ENCODE results near the gene SLC9A9.
"Not testable (repeated sequence)": the region's sequence is repeated elsewhere in the genome, so short reads cannot be mapped to it uniquely, and the experiment has no call there.

The SLC9A9 gene

GRCh38 chr3:143306407-143306806 is 541.9 kb downstream of the SLC9A9 start:
- no peak for DNase-seq

DNA sequence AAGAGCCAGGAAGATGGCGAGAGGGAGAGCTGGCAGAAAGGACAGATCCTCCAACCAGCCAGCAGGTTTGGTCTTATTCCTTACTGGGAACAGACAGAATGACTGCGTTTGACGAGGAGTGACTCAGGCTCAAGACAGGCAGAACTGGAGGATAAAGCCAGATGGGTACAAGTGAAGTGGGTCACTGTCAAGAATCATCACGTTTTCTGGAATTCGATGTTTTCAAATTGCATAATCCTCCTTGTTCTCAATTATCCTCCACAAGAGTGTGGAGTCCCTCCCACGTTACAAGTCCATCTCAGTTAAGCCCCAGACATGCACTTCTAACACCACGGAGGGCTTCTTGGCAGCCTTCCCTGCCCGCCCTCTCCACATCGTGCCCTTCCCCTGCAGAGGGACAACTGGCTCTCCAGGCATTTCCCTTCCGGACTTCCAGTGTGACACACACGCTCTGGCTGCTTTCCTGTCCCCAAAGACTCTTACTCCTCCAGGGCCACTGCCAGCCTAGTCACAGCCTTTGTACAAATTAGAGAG is 545.6 kb downstream of the SLC9A9 start:
- no peak for DNase-seq

DNA sequence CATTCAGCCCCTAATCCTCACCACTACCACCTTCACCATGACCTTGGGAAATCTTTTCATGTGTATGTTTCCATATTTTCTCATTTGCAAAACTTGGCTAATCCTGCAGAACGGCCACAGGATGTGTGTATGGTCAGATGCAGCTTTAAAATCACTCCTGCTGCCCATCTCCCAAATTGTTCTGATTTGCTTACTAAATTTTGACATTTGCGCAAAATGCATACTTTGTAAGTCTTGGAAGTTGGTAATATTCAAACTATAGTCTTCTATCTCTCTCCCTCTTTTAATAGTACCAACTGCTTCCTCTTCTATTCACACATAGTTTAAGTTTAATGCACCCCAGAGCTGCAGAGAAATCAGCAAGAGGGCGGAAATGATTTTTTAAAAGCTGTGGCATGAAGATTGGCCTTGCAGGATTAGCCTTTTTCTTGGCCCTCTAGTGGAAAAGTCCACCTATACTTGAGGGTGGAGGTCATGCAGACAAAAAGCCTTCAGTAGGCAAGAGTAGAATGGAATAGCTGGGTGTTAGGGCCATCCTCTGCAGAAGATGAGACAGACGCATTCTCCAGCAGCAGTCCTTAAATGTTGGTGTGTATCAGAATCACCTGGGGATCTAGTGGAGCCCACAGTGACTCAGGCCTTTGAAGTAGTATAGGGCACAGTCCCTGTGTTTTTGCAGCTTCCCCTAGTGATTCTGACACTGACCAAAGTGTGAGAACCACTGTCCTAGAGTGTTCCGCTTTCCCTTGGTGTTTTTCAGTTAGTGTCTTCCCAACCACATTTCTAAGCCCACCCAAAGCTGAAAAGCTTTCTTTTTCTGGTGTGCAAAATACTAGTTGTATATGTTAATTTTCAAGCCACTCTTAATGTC is 547.0 kb downstream of the SLC9A9 start:
- DNase-seq: no peak

- no peak for DNase-seq
Measured at GRCh38 chr3:143298886-143299535, 549.3 kb downstream of the SLC9A9 start.

DNA sequence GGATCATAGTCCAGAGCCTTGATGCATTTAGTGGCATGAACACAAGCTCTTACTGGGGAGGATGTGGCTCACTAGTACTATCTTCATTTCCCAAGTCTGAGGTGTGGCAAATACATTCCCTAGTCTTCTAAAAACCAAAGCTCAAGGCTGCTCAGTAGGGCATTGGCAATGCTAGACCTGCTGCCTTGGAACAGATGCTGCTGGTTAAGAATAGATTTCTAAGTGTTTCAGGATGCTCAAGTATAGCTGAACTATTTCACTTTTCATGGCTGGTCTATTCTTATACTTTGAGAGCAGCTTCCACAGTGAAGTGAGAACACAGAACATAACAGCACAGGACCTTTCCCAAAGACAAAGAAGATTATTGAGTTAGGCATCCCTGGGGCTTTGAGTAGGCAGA is 549.9 kb downstream of the SLC9A9 start:
- DNase-seq: no peak

DNA sequence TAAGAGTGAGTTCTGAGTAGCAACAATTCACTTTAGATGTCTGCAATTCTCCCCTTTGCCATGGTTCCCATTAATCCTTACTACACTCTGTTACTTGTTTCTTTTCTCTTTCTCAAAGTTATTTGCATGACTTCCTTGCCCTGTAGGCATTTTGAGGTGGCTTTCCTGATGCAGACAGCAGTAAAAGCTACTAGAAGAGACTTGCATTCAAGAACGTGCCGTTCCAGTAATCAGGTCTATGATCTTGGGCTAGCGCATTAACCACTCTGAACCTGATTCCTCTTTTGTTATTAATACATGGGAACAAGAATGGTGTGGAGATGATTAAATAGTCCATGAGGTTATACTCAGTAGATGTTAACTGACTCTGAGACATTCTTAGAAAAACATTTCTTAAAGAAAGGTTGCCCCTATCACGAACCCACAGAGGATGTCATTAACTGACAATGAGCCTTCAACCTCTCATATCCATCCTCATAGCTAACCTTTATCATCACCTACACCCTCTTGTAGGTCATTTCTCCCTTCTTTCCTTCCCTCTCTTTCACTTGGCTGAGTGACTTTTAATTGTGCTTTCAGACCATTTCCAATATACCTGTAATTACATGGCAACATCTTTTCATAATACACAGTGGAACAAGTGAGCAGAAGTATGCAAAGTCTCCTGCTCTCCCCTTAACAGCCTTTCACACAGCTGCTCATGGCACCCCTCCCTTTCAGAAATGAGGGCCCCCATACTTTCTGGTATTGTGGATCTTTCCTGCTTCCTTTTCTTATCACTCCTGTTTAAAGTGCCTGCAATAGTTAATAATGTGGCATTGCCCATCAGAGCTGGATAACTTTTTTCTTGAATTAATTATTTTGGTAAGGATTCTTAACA is 552.8 kb downstream of the SLC9A9 start:
- no peak for DNase-seq

DNA sequence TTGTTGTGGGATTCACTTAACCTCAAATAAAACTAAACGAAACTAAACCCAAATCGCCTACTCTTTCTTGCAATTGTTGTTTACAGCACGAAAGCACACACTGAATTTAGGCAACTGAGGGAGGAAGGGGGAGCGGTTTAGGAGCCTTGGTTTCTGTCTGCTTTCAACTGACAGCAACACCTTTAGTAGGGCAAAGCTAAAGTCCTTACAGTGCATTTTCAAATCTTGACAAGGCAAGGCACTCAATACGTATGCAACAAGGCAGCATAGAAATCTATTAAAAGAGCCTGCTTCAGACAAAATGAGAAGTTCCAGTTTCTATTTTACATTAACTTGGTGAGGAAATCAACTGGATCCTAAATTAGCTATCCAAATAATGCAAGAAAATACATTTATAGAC is 554.1 kb downstream of the SLC9A9 start:
- no peak for DNase-seq

DNA sequence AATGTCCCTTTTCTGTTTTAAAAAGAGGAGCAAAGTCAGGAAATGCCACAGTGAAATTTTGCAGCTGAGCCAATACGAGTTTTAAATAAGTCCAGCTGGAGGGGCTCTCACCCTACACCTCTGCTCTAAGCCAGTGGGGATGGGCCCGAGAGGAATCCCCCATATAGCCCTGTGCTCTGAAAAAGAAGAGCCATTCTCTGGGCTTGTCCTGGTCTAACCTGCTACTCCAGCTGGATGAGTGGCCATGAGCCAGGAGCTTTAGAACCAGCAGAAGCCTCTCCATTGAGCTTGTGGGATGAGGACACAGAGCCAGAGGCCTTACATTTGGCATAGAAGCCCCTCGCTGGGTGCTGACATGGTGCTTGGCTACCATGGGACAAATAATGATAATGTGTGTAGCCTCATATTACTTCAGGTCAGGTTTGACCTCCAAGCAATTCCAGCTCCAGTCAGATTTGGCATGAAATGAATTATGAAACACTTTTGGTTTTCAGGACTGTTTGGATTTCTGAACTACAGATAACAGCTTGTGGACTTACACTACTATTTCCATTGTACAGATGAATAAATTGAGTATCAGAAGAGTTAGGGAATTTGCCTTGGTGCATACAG is 556.3 kb downstream of the SLC9A9 start:
- no peak for DNase-seq

DNA sequence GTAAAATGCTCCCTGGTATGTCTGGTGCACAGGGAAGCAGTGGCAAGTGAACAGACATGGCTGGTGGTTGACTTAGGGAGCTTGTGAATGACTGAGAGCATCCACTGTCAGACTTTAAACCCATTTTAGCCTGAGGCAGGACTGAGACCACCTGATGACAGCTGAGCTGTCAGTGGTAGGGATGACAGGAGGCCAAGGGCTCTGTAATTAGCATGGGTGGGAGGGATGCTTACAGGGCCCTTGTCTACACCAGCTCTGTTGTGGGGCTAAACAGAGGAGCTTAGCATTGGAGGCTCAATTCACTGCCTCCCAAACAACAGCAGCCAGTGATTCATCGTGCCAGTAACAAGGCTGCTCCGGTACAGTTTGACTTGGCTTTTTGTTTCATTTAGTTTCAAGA is 559.3 kb downstream of the SLC9A9 start:
- DNase-seq: no peak

- DNase-seq: no peak
Measured at GRCh38 chr3:143287403-143287802, 560.9 kb downstream of the SLC9A9 start.

DNA sequence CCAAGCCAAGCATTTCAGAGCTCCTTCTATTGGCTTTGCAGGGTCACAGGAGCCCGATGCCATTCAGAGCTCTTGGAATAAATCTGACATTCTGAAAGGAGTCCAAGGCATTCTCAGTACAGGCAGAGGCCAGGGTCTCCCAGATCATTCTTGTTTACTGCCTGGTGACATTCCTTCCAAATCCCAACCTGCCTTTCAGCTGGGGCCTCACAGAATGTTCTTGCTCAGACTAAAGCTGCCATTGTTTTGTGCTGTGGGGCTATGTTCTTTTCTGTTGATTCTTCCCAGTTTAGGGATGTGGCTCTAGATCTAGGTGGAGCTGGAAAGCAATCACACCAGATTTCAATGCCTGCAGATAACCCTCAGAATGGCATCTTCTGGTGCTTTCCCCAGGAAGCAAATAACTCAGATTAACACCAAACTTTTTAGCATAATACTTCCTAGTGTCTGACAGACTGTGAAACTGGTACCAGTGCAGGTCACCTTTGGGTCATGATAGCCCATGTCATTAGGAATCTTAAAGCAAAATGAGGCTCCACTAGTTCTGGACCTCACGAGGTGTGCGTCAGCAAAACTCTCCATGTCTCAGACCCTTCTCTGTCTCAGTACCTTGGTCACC is 561.8 kb downstream of the SLC9A9 start:
- DNase-seq: no peak

GRCh38 chr3:143283432-143284128 is 564.7 kb downstream of the SLC9A9 start:
- DNase-seq: no peak

GRCh38 chr3:143280984-143281383 is 567.3 kb downstream of the SLC9A9 start:
- no peak for DNase-seq

DNA sequence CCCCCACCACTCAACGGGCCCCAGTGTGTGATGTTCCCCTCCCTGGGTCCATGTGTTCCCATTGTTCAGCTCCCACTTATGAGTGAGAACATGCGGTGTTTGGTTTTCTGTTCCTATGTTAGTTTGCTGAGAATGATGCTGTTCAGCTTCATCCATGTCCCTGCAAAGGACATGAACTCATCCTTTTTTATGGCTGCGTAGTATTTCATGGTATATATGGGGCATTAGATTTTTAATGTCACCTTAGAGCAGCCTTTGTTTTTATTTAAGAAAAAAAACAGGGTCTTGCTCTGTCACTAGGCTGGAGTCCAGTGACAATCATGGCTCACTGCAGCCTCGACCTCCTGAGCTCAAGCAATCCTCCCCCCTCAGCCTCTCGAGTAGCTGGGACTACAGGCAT is 568.7 kb downstream of the SLC9A9 start:
- not testable (repeated sequence) for DNase-seq

DNA sequence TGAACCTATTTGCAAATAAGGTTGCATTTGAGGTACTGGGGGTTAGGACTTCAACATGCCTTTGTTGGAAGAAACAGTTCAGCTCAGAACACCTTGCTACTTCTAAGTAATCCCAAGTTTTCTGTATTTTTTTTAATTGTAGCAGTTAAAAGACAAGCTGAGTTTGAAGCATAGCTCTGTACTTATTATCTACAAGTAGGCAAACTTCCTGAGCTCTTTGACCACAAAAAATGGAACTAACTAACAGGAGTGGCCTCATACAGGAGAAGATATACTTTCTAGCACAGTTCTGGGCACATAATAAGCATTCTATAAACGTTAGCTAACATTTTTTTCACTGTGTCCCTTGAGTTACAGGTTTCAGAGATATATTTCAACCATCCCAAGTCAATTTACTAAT is 569.5 kb downstream of the SLC9A9 start:
- DNase-seq: no peak

GRCh38 chr3:143277531-143277930 is 570.7 kb downstream of the SLC9A9 start:
- no peak for DNase-seq

- DNase-seq: no peak
Measured at GRCh38 chr3:143276592-143276991, 571.7 kb downstream of the SLC9A9 start.

DNA sequence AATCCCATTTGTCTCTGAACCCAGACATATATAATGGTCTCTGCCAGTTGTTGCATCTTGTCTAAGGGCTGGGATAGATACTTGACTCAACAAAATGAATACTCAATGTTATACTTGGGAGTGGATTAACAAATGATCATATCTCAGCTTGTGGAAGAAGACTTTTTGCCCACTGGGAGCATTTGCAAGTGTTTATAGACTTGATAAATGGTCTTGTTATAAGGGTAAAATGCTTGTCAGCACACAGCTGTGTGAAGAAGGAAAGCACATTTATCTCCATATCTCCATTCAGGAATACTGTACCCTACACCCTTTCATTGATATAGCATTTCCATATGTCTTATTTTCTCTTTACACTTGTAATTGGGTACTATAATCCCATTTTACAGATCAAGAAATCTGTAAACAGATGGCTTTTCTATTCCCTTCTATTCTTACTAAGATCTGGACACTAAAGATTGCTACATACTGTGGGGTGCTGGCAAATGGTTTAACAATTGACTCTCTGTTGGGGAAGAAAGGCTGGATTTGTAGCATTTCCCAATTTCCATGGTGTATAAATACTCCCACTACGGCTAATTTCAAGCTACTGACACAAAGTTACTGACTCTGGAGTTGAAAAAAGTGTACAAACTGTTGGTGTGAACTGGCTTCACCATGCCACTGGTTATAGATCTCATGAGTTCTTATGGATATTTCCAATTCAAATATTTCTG is 574.1 kb downstream of the SLC9A9 start:
- no peak for DNase-seq

DNA sequence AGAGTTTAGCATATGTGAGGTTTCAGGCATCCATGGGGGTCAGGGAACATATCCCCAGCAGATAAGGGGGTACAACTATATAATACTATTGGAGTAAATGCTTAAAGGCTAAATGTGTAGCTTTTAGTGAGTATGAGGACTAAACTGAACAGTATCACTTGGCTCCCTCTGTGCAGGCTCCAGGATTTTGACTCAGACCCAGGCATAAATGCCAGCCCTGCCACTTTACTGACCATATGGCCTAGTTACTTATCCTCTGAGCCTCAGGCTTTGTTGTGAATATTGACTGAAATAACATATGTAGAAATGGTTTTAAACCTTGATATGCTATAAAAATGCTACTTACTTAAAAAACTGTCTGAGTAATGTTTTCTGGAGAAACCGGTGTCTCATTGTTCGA is 577.1 kb downstream of the SLC9A9 start:
- no peak for DNase-seq

DNA sequence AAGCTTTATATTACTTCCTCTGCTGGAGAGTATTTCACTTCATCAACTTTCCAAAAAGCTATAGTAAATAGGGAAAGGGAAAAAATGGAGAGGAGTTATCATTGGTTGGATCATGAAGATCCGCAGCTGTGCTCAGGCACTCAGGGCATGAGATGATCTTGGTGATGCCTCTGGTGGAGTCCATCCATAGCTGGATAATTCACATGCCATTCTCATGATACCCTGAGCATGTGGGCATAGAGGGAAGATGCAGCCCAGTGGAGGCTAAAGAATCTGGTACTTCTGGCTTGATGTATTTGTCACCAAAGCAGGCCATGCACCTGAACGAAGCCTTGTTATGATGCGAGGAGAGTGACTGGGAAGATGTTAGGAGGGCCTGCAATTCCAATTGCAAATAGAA is 578.5 kb downstream of the SLC9A9 start:
- DNase-seq: no peak

DNA sequence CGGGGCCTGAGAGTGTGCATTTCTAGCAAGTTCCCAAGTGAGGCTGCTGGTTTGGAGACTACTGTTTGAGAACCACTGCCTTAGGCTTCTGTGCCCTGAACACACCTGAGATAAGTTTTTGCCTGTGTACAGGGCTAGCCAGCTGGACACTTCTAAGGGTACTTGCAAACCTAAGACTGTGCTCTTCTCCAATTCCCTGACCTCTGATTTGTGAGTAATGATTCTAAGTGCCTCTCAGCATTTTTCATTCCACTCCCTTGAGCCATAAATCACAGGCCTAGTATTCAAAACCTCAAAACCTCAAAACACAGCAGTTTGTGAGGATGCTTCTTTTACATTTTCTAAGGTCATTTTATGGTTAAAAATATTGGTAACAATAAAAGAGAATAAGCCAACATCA is 580.3 kb downstream of the SLC9A9 start:
- no peak for DNase-seq
